H9 (cell line): ENCODE data around the gene UBN2. TPM values are rescaled to one million over a fixed set of nuclear protein-coding genes. Genes with fewer than 3 reads are reported as not detected.

Experiments used
- DNase-seq: peaks from one replicate; pipeline ENCODE4 v3.0.0-alpha.2; 2017
- H2AFZ ChIP-seq: one replicate; pipeline ENCODE4 v1.6.1; 2013; ENCODE audit warnings: mild to moderate bottlenecking, low read length, control low read depth, moderate library complexity
- H2AK5ac ChIP-seq: 2 replicates; pipeline ENCODE4 v1.6.1; 2013; ENCODE audit warnings: low read length, control low read depth, mixed read lengths; ENCODE audit not compliant: insufficient read length
- H2BK120ac ChIP-seq: one replicate; pipeline ENCODE4 v1.6.1; 2013; ENCODE audit warnings: low read depth, mild to moderate bottlenecking, low read length, control low read depth, inconsistent platforms; ENCODE audit not compliant: poor library complexity, severe bottlenecking
- H2BK12ac ChIP-seq: 2 replicates; pipeline ENCODE4 v1.6.1; 2013; ENCODE audit warnings: low read length, control low read depth, mixed read lengths, low read depth; ENCODE audit not compliant: insufficient read length
- H2BK15ac ChIP-seq: 2 replicates; pipeline ENCODE4 v1.6.1; 2013; ENCODE audit warnings: low read depth, low read length, control low read depth
- H2BK20ac ChIP-seq: one replicate; pipeline ENCODE4 v1.6.1; 2013; ENCODE audit warnings: low read depth, mild to moderate bottlenecking, low read length, control low read depth, inconsistent platforms; ENCODE audit not compliant: poor library complexity, severe bottlenecking
- H2BK5ac ChIP-seq: 2 replicates; pipeline ENCODE4 v1.6.1; 2013; ENCODE audit warnings: low read length, control low read depth, mixed read lengths; ENCODE audit not compliant: insufficient read length
- H3K14ac ChIP-seq: 2 replicates; pipeline ENCODE4 v1.6.1; 2013; ENCODE audit warnings: low read length, control low read depth; ENCODE audit not compliant: insufficient read depth
- H3K18ac ChIP-seq: 2 replicates; pipeline ENCODE4 v1.6.1; 2013; ENCODE audit warnings: low read depth, mild to moderate bottlenecking, mixed read lengths, low read length, control low read depth; ENCODE audit not compliant: insufficient read length
- H3K23ac ChIP-seq: 2 replicates; pipeline ENCODE4 v1.6.1; 2013; ENCODE audit warnings: low read length, control low read depth, mixed read lengths, low read depth; ENCODE audit not compliant: insufficient read length
- H3K23me2 ChIP-seq: 2 replicates; pipeline ENCODE4 v1.6.1; 2013; ENCODE audit warnings: low read depth, mild to moderate bottlenecking, mixed read lengths, low read length, control low read depth; ENCODE audit not compliant: insufficient read length, poor library complexity, severe bottlenecking
- H3K27ac ChIP-seq: 2 replicates; pipeline ENCODE4 v1.5.1; 2013; ENCODE audit warnings: low read length, control low read depth, mixed read lengths, low read depth; ENCODE audit not compliant: insufficient read length
- H3K27me3 ChIP-seq: 2 replicates; pipeline ENCODE4 v1.6.1; 2013; ENCODE audit warnings: low read length, control low read depth, inconsistent platforms; ENCODE audit not compliant: insufficient read depth
- H3K4ac ChIP-seq: 2 replicates; pipeline ENCODE4 v1.6.1; 2013; ENCODE audit warnings: low read depth, mild to moderate bottlenecking, control low read depth, inconsistent platforms, low read length, moderate library complexity
- H3K4me1 ChIP-seq: 2 replicates; pipeline ENCODE4 v1.6.1; 2013; ENCODE audit warnings: low read length, control low read depth, inconsistent platforms; ENCODE audit not compliant: insufficient read depth
- H3K4me2 ChIP-seq: 2 replicates; pipeline ENCODE4 v1.6.1; 2013; ENCODE audit warnings: low read length, control low read depth, mixed read lengths; ENCODE audit not compliant: insufficient read length, insufficient read depth
- H3K56ac ChIP-seq: 2 replicates; pipeline ENCODE4 v1.6.1; 2013; ENCODE audit warnings: low read depth, mild to moderate bottlenecking, mixed read lengths, low read length, control low read depth; ENCODE audit not compliant: insufficient read length
- H3K79me1 ChIP-seq: 2 replicates; pipeline ENCODE4 v1.6.1; 2013; ENCODE audit warnings: low read depth, mild to moderate bottlenecking, moderate library complexity, low read length, control low read depth, inconsistent platforms; ENCODE audit not compliant: insufficient read depth, poor library complexity, severe bottlenecking
- H3K79me2 ChIP-seq: 2 replicates; pipeline ENCODE4 v1.6.1; 2013; ENCODE audit warnings: low read length, control low read depth, inconsistent platforms; ENCODE audit not compliant: insufficient read depth
- H3K9ac ChIP-seq: 2 replicates; pipeline ENCODE4 v1.6.1; 2013; ENCODE audit warnings: low read length, control low read depth, mixed read lengths; ENCODE audit not compliant: insufficient read length; ENCODE audit errors: extremely low read depth
- H3K9me3 ChIP-seq: one replicate; pipeline ENCODE4 v1.6.1; 2013; ENCODE audit warnings: low read depth, low read length, inconsistent platforms; ENCODE audit not compliant: control insufficient read depth
- H3T11ph ChIP-seq: one replicate; pipeline ENCODE4 v1.6.1; 2013; ENCODE audit warnings: mild to moderate bottlenecking, low read length, control low read depth, inconsistent platforms
- H4K20me1 ChIP-seq: one replicate; pipeline ENCODE4 v1.6.1; 2013; ENCODE audit not compliant: control insufficient read depth, insufficient read length, insufficient read depth
- H4K5ac ChIP-seq: 2 replicates; pipeline ENCODE4 v1.6.1; 2013; ENCODE audit warnings: low read depth, mild to moderate bottlenecking, mixed read lengths, low read length, control low read depth; ENCODE audit not compliant: insufficient read length
- H4K8ac ChIP-seq: replicated peaks from 2 replicates; pipeline ENCODE4 v1.6.1; 2013; ENCODE audit warnings: low read length, control low read depth, mixed read lengths, low read depth; ENCODE audit not compliant: insufficient read length
- H4K91ac ChIP-seq: 2 replicates; pipeline ENCODE4 v1.6.1; 2013; ENCODE audit warnings: low read depth, mild to moderate bottlenecking, moderate library complexity, mixed read lengths, low read length, control low read depth; ENCODE audit not compliant: insufficient read length
- H3K27ac Mint-ChIP-seq, 3 experiments: 2 replicates in 2 of 3; 3 replicates in 1 of 3; pipeline ENCODE4 v1.8.0; 2020 to 2021; ENCODE audit warnings: mixed read lengths in 3 of 3, mild to moderate bottlenecking in 1 of 3, moderate library complexity in 1 of 3
- H3K27me3 Mint-ChIP-seq: 2 replicates; pipeline ENCODE4 v1.8.0; 2021; ENCODE audit warnings: low read depth, mild to moderate bottlenecking, moderate library complexity, mixed read lengths
- H3K36me3 Mint-ChIP-seq, 3 experiments: 2 replicates in 2 of 3; 3 replicates in 1 of 3; pipeline ENCODE4 v1.8.0; 2020 to 2021; ENCODE audit warnings: low read depth in 3 of 3, mixed read lengths in 3 of 3; ENCODE audit not compliant: insufficient read depth in 1 of 3
- H3K4me1 Mint-ChIP-seq, 2 experiments: 2 replicates each; pipeline ENCODE4 v1.8.0; 2020; ENCODE audit warnings: mixed read lengths in 2 of 2
- H3K4me3 Mint-ChIP-seq, 2 experiments: 2 replicates in 1 of 2; 3 replicates in 1 of 2; pipeline ENCODE4 v1.8.0; 2020 to 2021; ENCODE audit warnings: mild to moderate bottlenecking in 2 of 2, mixed read lengths in 2 of 2, moderate library complexity in 1 of 2
- H3K9me3 Mint-ChIP-seq, 2 experiments: 2 replicates in 1 of 2; 3 replicates in 1 of 2; pipeline ENCODE4 v1.8.0; 2020; ENCODE audit warnings: mild to moderate bottlenecking in 2 of 2, mixed read lengths in 2 of 2, moderate library complexity in 1 of 2
- WGBS: extraction: QIAGEN DNeasy Blood & Tissue Kit; methylation state at CpG from one replicate; pipeline ENCODE4 v1.1.7; 2013; ENCODE audit warnings: missing lambda C conversion rate, low lambda C conversion rate, mixed read lengths; ENCODE audit not compliant: insufficient read length; ENCODE audit errors: extremely low coverage; 5-methylcytosine and 5-hydroxymethylcytosine counted together
- total RNA-seq: library from RNA; stranded (reverse); gene quantifications from 2 replicates; pipeline ENCODE4 v1.2.1, GENCODE V29; 2021
- TF ChIP-seq, protein P1 (sequence below): fragments of 200-600 bp; sonication (generic); conservative IDR thresholded peaks from 3 replicates; pipeline ENCODE4 v1.8.0; 2021; ENCODE audit warnings: antibody characterized with exemption, mild to moderate bottlenecking

The UBN2 gene
- total RNA-seq, 1 experiment from 2014 or later = 27.6 TPM

DNA sequence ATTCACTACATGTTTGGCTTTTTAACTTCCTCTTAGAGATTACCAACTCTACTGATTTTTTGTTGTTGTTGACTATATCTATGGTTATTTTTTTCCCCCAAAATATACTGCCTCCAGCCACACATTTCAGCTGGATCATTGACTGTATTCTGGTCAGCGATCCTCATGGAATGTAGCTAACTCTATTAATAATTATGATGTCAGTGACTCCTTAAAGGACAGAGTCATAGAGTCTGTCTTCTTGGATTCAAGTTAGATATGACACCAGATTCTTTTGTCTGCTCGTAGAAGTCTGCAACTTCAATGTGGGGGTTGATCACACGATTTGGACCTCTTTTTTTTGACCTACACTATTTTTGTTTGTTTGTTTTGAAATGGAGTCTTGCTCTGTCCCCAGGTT lies 33.2 kb downstream of the UBN2 start:
- Histone ChIP-seq H3K4ac (no peak overlapping the region), H3K56ac (no peak overlapping the region), H3K23ac (no peak overlapping the region), H3K79me2 (no peaks in the 10 kb centered on the region), H3K18ac (no peak overlapping the region), H2BK5ac (no peak overlapping the region), H2AK5ac (no peak overlapping the region), H4K5ac (no peak overlapping the region), H2AFZ (no peak overlapping the region), H3K9ac (no peak overlapping the region), H2BK15ac (no peak overlapping the region), H3K79me1 (no peaks in the 10 kb centered on the region), H3K23me2 (no peaks in the 10 kb centered on the region), H2BK12ac (no peak overlapping the region), H4K91ac (no peak overlapping the region), H2BK20ac (no peak overlapping the region), H3K4me1 (no peaks in the 10 kb centered on the region), H3K9me3 (no peaks in the 10 kb centered on the region), H3K27ac (no peak overlapping the region), H3K14ac (no peak overlapping the region), H2BK120ac (no peak overlapping the region), H3K4me2 (no peak overlapping the region), H3T11ph (no peak overlapping the region), H4K20me1 (no peaks in the 10 kb centered on the region), H3K27me3 (no peaks in the 10 kb centered on the region), H4K8ac (no peak overlapping the region)
- H3K27me3 Mint-ChIP-seq = no peaks in the 10 kb centered on the region
- H3K9me3 Mint-ChIP-seq = no peaks in the 10 kb centered on the region
- DNase-seq = no peak
- no peak overlapping the region for H3K4me3 Mint-ChIP-seq
- no peaks in the 10 kb centered on the region for H3K4me1 Mint-ChIP-seq
- H3K27ac Mint-ChIP-seq = no peak overlapping the region
- TF ChIP-seq, protein P1, sequence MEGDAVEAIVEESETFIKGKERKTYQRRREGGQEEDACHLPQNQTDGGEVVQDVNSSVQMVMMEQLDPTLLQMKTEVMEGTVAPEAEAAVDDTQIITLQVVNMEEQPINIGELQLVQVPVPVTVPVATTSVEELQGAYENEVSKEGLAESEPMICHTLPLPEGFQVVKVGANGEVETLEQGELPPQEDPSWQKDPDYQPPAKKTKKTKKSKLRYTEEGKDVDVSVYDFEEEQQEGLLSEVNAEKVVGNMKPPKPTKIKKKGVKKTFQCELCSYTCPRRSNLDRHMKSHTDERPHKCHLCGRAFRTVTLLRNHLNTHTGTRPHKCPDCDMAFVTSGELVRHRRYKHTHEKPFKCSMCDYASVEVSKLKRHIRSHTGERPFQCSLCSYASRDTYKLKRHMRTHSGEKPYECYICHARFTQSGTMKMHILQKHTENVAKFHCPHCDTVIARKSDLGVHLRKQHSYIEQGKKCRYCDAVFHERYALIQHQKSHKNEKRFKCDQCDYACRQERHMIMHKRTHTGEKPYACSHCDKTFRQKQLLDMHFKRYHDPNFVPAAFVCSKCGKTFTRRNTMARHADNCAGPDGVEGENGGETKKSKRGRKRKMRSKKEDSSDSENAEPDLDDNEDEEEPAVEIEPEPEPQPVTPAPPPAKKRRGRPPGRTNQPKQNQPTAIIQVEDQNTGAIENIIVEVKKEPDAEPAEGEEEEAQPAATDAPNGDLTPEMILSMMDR = no peak
- WGBS = no CpG with 5 or more reads among the region's 3 CpGs
- peaks cover 26 to 61% (median 48%) of the 10 kb centered on the region in 3 experiments; a peak in 6 of 7 replicates for H3K36me3 Mint-ChIP-seq
